ENCODE results near the gene PEX10. TPM values are rescaled to one million over a fixed set of nuclear protein-coding genes. Genes with fewer than 3 reads are reported as not detected.

Gene PEX10
- total RNA-seq, 2 donors from 2014 or later = 38.3 to 49.9 TPM

DNA sequence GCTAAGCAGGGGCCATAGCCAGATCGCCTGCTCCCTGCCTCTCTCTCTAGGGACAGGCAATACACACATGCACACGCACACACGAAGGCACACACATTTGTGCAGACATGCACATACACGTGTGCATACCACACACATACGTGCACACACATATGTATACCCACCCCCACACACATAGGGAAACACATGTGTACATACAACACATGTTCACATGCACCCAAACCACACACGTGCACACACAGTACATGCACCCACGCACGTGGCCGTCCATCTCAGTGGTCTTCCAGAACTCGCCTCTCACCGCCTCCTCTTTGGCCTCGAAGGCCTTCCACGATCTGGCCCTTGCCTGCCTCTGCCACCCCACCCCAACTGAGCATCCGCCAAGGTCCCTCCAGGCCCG lies 25.3 kb upstream of the PEX10 start:
- no peak overlapping the region for H3K4me3 ChIP-seq
- WGBS = 84% methylated on average over 15 of the region's 15 CpGs
- no peaks in the 10 kb centered on the region for H3K36me3 ChIP-seq
- no peak overlapping the region for H3K27ac ChIP-seq
- TF ChIP-seq POLR2A (IDR thresholded peaks at IDR 0.05) (no peak), POLR2AphosphoS5 (IDR thresholded peaks at IDR 0.05) (no peak)
- TF ChIP-seq, protein P1, sequence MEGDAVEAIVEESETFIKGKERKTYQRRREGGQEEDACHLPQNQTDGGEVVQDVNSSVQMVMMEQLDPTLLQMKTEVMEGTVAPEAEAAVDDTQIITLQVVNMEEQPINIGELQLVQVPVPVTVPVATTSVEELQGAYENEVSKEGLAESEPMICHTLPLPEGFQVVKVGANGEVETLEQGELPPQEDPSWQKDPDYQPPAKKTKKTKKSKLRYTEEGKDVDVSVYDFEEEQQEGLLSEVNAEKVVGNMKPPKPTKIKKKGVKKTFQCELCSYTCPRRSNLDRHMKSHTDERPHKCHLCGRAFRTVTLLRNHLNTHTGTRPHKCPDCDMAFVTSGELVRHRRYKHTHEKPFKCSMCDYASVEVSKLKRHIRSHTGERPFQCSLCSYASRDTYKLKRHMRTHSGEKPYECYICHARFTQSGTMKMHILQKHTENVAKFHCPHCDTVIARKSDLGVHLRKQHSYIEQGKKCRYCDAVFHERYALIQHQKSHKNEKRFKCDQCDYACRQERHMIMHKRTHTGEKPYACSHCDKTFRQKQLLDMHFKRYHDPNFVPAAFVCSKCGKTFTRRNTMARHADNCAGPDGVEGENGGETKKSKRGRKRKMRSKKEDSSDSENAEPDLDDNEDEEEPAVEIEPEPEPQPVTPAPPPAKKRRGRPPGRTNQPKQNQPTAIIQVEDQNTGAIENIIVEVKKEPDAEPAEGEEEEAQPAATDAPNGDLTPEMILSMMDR (IDR thresholded peaks at IDR 0.05) = no peak
- intact Hi-C loops (cut with DNase I) = no loop called here
- no peaks in the 10 kb centered on the region for H3K27me3 ChIP-seq (replicated peaks; ENCODE audit: insufficient read depth)
- no peaks in the 10 kb centered on the region for H3K4me1 ChIP-seq (replicated peaks)
- no peak for DNase-seq (ENCODE audit: low spot score)
- no peaks in the 10 kb centered on the region for H3K9me3 ChIP-seq

GRCh38 chr1:2436876-2437275 lies 24.5 kb upstream of the PEX10 start:
- H3K4me1 ChIP-seq (replicated peaks) = no peaks in the 10 kb centered on the region
- no peak overlapping the region for H3K27ac ChIP-seq
- WGBS = 95% methylated on average over 7 of the region's 7 CpGs
- TF ChIP-seq POLR2A (IDR thresholded peaks at IDR 0.05) (no peak), POLR2AphosphoS5 (IDR thresholded peaks at IDR 0.05) (no peak)
- TF ChIP-seq, protein P1 (IDR thresholded peaks at IDR 0.05) = no peak
- intact Hi-C loops (cut with DNase I) = no loop called here
- H3K9me3 ChIP-seq = no peaks in the 10 kb centered on the region
- no peak for DNase-seq (ENCODE audit: low spot score)
- no peak overlapping the region for H3K4me3 ChIP-seq
- H3K36me3 ChIP-seq = no peaks in the 10 kb centered on the region
- H3K27me3 ChIP-seq (replicated peaks; ENCODE audit: insufficient read depth) = no peaks in the 10 kb centered on the region

- no peaks in the 10 kb centered on the region for H3K27me3 ChIP-seq (replicated peaks; ENCODE audit: insufficient read depth)
- no peaks in the 10 kb centered on the region for H3K36me3 ChIP-seq
- no peak overlapping the region for H3K27ac ChIP-seq
- DNase-seq (ENCODE audit: low spot score) = no peak
- no peak for TF ChIP-seq POLR2A (IDR thresholded peaks at IDR 0.05)
- no peak for TF ChIP-seq POLR2AphosphoS5 (IDR thresholded peaks at IDR 0.05)
- TF ChIP-seq, protein P1 (IDR thresholded peaks at IDR 0.05) = no peak
- H3K9me3 ChIP-seq = no peaks in the 10 kb centered on the region
- WGBS = 85% methylated on average over 2 of the region's 2 CpGs
- intact Hi-C loops (cut with DNase I) = no loop called here
- H3K4me1 ChIP-seq (replicated peaks) = no peaks in the 10 kb centered on the region
- H3K4me3 ChIP-seq = no peak overlapping the region
Observed at GRCh38 chr1:2435746-2436355, 23.5 kb upstream of the PEX10 start.

DNA sequence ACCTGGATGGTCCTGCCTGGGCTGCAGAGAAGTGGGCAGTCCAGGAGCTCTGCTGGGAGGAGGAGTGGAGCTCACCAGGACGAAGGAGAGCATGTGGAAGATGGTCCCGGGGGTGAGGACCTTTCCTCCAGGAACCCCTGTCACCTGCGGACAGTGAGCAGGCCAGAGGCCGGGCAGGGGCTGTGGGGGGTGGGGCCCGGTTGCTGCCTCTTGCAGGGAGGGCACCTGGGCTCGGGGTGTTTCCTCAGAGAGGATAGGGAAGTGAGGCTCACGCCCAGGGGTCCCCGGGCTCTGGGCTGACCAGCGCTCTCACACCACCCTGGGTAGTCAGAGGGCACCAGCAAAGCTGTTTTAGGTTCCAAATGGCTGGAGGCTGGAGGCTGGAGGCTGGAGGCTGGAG lies 22.7 kb upstream of the PEX10 start:
- no peak overlapping the region for H3K4me3 ChIP-seq

More for the DNA sequence above, 22.7 kb upstream of the PEX10 start:
- intact Hi-C loops (cut with DNase I) = no loop called here
- no peaks in the 10 kb centered on the region for H3K9me3 ChIP-seq
- H3K4me1 ChIP-seq (replicated peaks) = no peaks in the 10 kb centered on the region
- H3K27me3 ChIP-seq (replicated peaks; ENCODE audit: insufficient read depth) = no peaks in the 10 kb centered on the region
- no peak overlapping the region for H3K27ac ChIP-seq
- H3K36me3 ChIP-seq = no peaks in the 10 kb centered on the region
- WGBS = 76% methylated on average over 9 of the region's 9 CpGs
- no peak for TF ChIP-seq POLR2AphosphoS5 (IDR thresholded peaks at IDR 0.05)
- TF ChIP-seq, protein P1 (IDR thresholded peaks at IDR 0.05) = no peak
- no peak for DNase-seq (ENCODE audit: low spot score)
